Transverse colon (tissue), 4 donors: Measurements from ENCODE around the gene SH3RF3. TPM values are rescaled to one million over a fixed set of nuclear protein-coding genes. Genes with fewer than 3 reads are reported as not detected.

Source experiments
- DNase-seq: peaks from one replicate; pipeline ENCODE4 v3.0.0-alpha.2; 2019
- H3K27ac ChIP-seq, 4 donors: fragments of 200-600 bp; sonication (generic); 2 replicates each; pipeline ENCODE4 v1.5.1; 2016 to 2018; ENCODE audit warnings: inconsistent platforms in 4 of 4
- H3K27me3 ChIP-seq: fragments of 200-600 bp; sonication (generic); 2 replicates; pipeline ENCODE4 v1.5.1; 2017; ENCODE audit warnings: inconsistent platforms
- H3K36me3 ChIP-seq, 4 donors: fragments of 200-600 bp; sonication (generic); 2 replicates each; pipeline ENCODE4 v1.5.1; 2017 to 2019; ENCODE audit warnings: inconsistent platforms in 4 of 4
- H3K4me1 ChIP-seq, 4 donors: fragments of 200-600 bp; sonication (generic); 2 replicates each; pipeline ENCODE4 v1.5.1; 2017 to 2020; ENCODE audit warnings: inconsistent platforms in 4 of 4
- H3K4me3 ChIP-seq, 4 donors: fragments of 200-600 bp; sonication (generic); 1 replicate in 1 of 4; 2 replicates in 3 of 4; pipeline versions ENCODE4 v1.5.1 to v1.6.1; 2017 to 2019; ENCODE audit warnings: inconsistent platforms in 4 of 4
- H3K9me3 ChIP-seq, 2 donors: fragments of 200-600 bp; sonication (generic); 2 replicates each; pipeline ENCODE4 v1.5.1; 2017 to 2019; ENCODE audit warnings: inconsistent platforms in 2 of 2
- EP300 ChIP-seq: sonication (generic); formaldehyde crosslinking; IDR thresholded peaks from one replicate; pipeline ENCODE4 v1.6.1; 2017; ENCODE audit warnings: antibody characterized with exemption, low read depth
- POLR2A ChIP-seq: fragments of 450-650 bp; IDR thresholded peaks from one replicate; pipeline ENCODE4 v1.6.1; 2016; ENCODE audit warnings: antibody characterized with exemption, mild to moderate bottlenecking, moderate library complexity
- POLR2AphosphoS5 ChIP-seq, 3 donors: sonication (generic); formaldehyde crosslinking; IDR thresholded peaks; one replicate each; pipeline ENCODE4 v1.6.1; 2016; ENCODE audit warnings: antibody characterized with exemption in 3 of 3
- WGBS, 2 donors: methylation state at CpG; one replicate each; pipeline ENCODE4 v1.1.5; 2018; ENCODE audit warnings: low coverage in 1 of 2; 5-methylcytosine and 5-hydroxymethylcytosine counted together
- in situ Hi-C, 4 donors: fragments of 200-750 bp; cut with MboI; loops; one replicate each; pipeline versions ENCODE4 v1.15.0 to v1.15.1; 2017; ENCODE audit warnings: low sequenced_read_pairs in 3 of 4, low pct_ligation_motif_present in 1 of 4, low pct_unique_long_range_greater_than_20kb in 1 of 4
- intact Hi-C: fragments of 100-400 bp; cut with DNase I; formaldehyde crosslinking; loops from one replicate; pipeline ENCODE4 v1.15.1; 2023; ENCODE audit warnings: low total_unique reads
- total RNA-seq, 4 donors: library from RNA; depleted of rRNA; stranded (reverse); fragments of >200 nt; gene quantifications; one replicate each; pipeline ENCODE4 v1.1.0, GENCODE V29; 2016
- TF ChIP-seq, protein P1 (sequence below), 5 experiments: fragments of 200-600 bp in 3 of 5; fragments of 450-650 bp in 2 of 5; sonication (generic) in 3 of 5; IDR thresholded peaks; 1 replicate in 2 of 5; 2 replicates in 3 of 5; pipeline ENCODE4 v1.5.1; 2016 to 2017; ENCODE audit warnings: antibody characterized with exemption in 5 of 5, inconsistent platforms in 3 of 5, mild to moderate bottlenecking in 2 of 5, moderate library complexity in 1 of 5

Gene SH3RF3
- total RNA-seq, 4 donors from 2014 or later = 1.9 to 8.8 (median 2.9) TPM

GRCh38 chr2:109415581-109416013, 286.6 kb downstream of the SH3RF3 start:
- 84% methylated on average over 7 of the region's 7 CpGs; no CpG with 5 or more reads in 1 of the 2 donors for WGBS, 2 donors
- in situ Hi-C loops = no loop called here

DNA sequence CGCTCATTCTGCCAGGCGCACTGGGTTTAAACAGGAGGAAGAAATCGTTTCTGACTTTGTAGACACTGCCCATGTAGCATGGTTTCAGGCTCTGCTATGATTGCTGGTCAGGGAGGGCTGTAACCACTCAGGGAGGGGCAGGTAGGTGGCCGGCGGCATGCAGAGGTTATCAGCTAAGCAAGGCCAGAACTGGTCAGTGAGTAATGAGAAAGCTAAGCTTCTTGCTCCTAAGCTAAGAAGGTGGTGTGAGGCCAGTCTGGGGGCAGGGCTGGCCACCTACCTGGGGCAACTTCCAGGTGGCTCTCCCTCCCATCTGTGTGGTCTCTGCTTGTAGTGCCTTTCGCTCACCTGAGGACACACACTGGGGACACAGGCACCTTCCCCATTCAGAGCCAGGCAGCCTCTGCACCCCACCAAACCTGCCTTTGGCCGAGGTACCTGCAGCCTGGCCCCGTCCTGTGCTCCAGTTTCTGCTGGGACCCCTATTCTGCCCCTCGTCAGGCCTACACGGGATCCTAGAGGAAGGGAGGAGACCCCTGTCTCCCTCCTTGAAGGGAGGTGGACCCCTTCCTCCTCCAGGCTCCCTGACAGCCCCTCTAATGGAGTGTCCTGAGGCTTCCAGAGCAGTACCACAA, 288.8 kb downstream of the SH3RF3 start:
- no peaks in the 10 kb centered on the region for H3K9me3 ChIP-seq
- H3K36me3 ChIP-seq = no peaks in the 10 kb centered on the region
- 69 to 95% methylated on average over 3 to 10 of the region's 10 CpGs for WGBS, 2 donors
- H3K27ac ChIP-seq = no peak overlapping the region
- TF ChIP-seq EP300 (no peak), POLR2AphosphoS5 (IDR thresholded peaks at IDR 0.05) (no peak), POLR2A (no peak)
- TF ChIP-seq, protein P1, sequence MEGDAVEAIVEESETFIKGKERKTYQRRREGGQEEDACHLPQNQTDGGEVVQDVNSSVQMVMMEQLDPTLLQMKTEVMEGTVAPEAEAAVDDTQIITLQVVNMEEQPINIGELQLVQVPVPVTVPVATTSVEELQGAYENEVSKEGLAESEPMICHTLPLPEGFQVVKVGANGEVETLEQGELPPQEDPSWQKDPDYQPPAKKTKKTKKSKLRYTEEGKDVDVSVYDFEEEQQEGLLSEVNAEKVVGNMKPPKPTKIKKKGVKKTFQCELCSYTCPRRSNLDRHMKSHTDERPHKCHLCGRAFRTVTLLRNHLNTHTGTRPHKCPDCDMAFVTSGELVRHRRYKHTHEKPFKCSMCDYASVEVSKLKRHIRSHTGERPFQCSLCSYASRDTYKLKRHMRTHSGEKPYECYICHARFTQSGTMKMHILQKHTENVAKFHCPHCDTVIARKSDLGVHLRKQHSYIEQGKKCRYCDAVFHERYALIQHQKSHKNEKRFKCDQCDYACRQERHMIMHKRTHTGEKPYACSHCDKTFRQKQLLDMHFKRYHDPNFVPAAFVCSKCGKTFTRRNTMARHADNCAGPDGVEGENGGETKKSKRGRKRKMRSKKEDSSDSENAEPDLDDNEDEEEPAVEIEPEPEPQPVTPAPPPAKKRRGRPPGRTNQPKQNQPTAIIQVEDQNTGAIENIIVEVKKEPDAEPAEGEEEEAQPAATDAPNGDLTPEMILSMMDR (IDR thresholded peaks at IDR 0.05) = no peak
- no peak overlapping the region for H3K4me3 ChIP-seq
- no peaks in the 10 kb centered on the region for H3K27me3 ChIP-seq
- DNase-seq = no peak
- in situ Hi-C loops (no loop called here), intact Hi-C loops (no loop called here)
- no peaks in the 10 kb centered on the region for H3K4me1 ChIP-seq

More at GRCh38 chr2:109415581-109416013, 286.6 kb downstream of the SH3RF3 start:
- Histone ChIP-seq H3K36me3 (no peaks in the 10 kb centered on the region), H3K4me1 (no peaks in the 10 kb centered on the region), H3K9me3 (no peaks in the 10 kb centered on the region), H3K27ac (no peak overlapping the region), H3K27me3 (no peaks in the 10 kb centered on the region), H3K4me3 (no peak overlapping the region)
- intact Hi-C loops = no loop called here
- no peak for DNase-seq
- TF ChIP-seq EP300 (no peak), POLR2AphosphoS5 (IDR thresholded peaks at IDR 0.05) (no peak), POLR2A (no peak)
- TF ChIP-seq, protein P1 (IDR thresholded peaks at IDR 0.05) = no peak

DNA sequence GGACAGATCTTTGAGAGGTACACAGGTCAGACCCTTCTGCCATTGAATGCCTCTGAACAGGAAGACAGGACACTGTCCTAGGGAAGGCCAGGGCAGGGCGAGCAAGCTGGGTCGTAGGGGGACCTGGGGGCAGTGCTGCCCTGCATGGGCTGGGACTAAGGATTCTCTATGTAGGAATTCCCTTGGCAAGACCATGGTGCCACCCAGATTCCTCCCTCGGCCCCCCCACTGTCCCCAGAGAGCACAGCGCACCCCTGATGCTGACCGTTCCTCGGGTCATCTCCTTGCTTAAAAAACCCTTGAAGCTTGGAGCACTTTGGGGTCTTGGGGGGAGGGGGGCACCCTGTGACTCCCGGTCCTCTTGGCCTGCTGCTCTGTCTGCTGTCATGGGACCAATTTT, 289.7 kb downstream of the SH3RF3 start:
- Histone ChIP-seq H3K36me3 (no peaks in the 10 kb centered on the region), H3K4me1 (no peaks in the 10 kb centered on the region), H3K4me3 (no peak overlapping the region), H3K27ac (no peak overlapping the region), H3K9me3 (no peaks in the 10 kb centered on the region), H3K27me3 (no peaks in the 10 kb centered on the region)
- intact Hi-C loops = no loop called here
- 79% methylated on average over 7 of the region's 7 CpGs; no CpG with 5 or more reads in 1 of the 2 donors for WGBS, 2 donors
- in situ Hi-C loops = no loop called here
- no peak for TF ChIP-seq POLR2A
- no peak for TF ChIP-seq EP300
- no peak for TF ChIP-seq POLR2AphosphoS5 (IDR thresholded peaks at IDR 0.05)
- TF ChIP-seq, protein P1 (IDR thresholded peaks at IDR 0.05) = no peak
- no peak for DNase-seq

DNA sequence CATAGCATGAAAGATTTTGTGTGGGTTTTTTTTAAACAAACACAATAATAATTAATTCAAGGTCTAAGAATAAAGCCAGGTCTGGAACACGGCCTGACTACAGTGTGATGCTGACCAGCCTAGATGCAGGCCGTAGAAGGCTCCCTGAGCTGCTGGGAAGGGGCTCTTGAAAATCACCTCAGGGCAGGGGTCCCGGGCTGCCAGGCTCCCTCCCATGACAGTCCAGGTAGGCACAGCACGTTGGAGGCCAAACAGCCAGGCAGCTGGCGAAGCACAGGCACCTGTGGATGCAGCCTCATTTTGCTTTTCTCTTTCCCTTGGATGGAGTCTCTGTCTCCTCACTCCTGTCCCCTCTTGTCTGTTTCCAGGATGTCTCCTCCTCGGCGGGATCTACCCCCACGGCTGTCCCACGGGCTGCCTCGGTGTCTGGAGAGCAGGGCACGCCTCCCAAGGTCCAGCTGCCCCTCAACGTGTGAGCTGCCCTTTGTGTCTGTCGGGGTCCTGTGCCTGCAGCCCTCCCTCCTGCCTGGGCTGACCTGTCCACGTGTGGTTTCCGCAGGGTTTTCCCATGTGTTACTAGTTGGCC, 290.3 kb downstream of the SH3RF3 start:
- in situ Hi-C loops (no loop called here), intact Hi-C loops (no loop called here)
- no peak for DNase-seq
- H3K36me3 ChIP-seq = no peaks in the 10 kb centered on the region
- H3K27me3 ChIP-seq = no peaks in the 10 kb centered on the region
- WGBS, 2 donors = 79 to 90% methylated on average over 6 to 15 of the region's 15 CpGs
- TF ChIP-seq, protein P1 (IDR thresholded peaks at IDR 0.05) = no peak
- TF ChIP-seq POLR2AphosphoS5 (IDR thresholded peaks at IDR 0.05) (no peak), EP300 (no peak), POLR2A (no peak)
- H3K4me1 ChIP-seq = no peaks in the 10 kb centered on the region
- H3K27ac ChIP-seq = no peak overlapping the region
- no peaks in the 10 kb centered on the region for H3K9me3 ChIP-seq
- H3K4me3 ChIP-seq = no peak overlapping the region
